Testis (tissue), 2 donors: ENCODE results near the gene PTPN7.

Source experiments
- POLR2A ChIP-seq: fragments of 450-650 bp; IDR thresholded peaks from one replicate; pipeline ENCODE4 v1.6.1; 2017; ENCODE audit warnings: antibody characterized with exemption, mild to moderate bottlenecking, moderate library complexity
- TF ChIP-seq, protein P1 (sequence below), 3 experiments: fragments of 450-650 bp in 2 of 3; fragments of 200-600 bp in 1 of 3; sonication (generic) in 1 of 3; IDR thresholded peaks; one replicate each; pipeline ENCODE4 v1.5.1; 2016 to 2019; ENCODE audit warnings: antibody characterized with exemption in 3 of 3, mild to moderate bottlenecking in 2 of 3, moderate library complexity in 1 of 3

DNA sequence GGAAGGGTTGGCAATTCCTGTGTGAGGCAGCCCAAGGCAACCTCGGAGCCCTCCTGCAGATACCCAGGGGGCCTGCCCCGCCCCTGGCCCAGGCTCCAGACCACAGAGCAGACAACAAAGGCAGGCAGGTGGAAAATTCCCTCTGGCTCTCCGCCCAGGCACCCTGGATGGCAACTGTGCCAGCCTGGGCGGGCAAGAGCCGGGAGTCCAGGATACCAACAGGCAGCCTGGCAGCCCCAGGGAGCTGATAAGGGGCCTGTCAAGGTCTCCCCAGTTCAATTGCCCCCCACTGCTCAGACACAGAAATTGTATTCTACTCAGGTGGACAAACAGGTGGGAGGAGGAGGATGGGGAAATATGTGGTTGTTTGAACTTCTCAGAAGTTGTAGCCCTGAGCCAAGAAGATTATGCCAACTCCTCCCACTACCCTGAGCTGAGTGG lies 53.1 kb downstream of the PTPN7 start:
- TF ChIP-seq, protein P1, sequence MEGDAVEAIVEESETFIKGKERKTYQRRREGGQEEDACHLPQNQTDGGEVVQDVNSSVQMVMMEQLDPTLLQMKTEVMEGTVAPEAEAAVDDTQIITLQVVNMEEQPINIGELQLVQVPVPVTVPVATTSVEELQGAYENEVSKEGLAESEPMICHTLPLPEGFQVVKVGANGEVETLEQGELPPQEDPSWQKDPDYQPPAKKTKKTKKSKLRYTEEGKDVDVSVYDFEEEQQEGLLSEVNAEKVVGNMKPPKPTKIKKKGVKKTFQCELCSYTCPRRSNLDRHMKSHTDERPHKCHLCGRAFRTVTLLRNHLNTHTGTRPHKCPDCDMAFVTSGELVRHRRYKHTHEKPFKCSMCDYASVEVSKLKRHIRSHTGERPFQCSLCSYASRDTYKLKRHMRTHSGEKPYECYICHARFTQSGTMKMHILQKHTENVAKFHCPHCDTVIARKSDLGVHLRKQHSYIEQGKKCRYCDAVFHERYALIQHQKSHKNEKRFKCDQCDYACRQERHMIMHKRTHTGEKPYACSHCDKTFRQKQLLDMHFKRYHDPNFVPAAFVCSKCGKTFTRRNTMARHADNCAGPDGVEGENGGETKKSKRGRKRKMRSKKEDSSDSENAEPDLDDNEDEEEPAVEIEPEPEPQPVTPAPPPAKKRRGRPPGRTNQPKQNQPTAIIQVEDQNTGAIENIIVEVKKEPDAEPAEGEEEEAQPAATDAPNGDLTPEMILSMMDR (IDR thresholded peaks at IDR 0.05), result no peak
- TF ChIP-seq POLR2A, result no peak
